KG1 (cell line): ENCODE measurements around the gene CD109.

Experiments used
- DNase-seq: peaks from one replicate; lab custom pipeline; 2025; lab: John Stamatoyannopoulos, UW

The CD109 gene

GRCh38 chr6:73858376-73858775, 162.4 kb downstream of the CD109 start:
- no peak for DNase-seq

- no peak for DNase-seq
These were observed 164.3 kb downstream of the CD109 start for GRCh38 chr6:73860303-73860702.

GRCh38 chr6:73866305-73866704, 170.3 kb downstream of the CD109 start:
- no peak for DNase-seq

- no peak for DNase-seq
These were observed 171.4 kb downstream of the CD109 start for GRCh38 chr6:73867411-73867810.

GRCh38 chr6:73870907-73871306, 174.9 kb downstream of the CD109 start:
- no peak for DNase-seq

GRCh38 chr6:73873081-73873480, 177.1 kb downstream of the CD109 start:
- no peak for DNase-seq
